ENCODE results near the gene PPARGC1A. TPM values are rescaled to one million over a fixed set of nuclear protein-coding genes. Genes with fewer than 3 reads are reported as not detected.

PPARGC1A gene
- total and polyA plus RNA-seq, 2 experiments from 2014 or later, result 0.76 to 3.3 TPM

GRCh38 chr4:23779422-23779821 lies 110.4 kb downstream of the PPARGC1A start:
- H3K27me3 ChIP-seq (ENCODE audit: insufficient read depth), result no peaks in the 10 kb centered on the region

More at GRCh38 chr4:23779422-23779821, 110.4 kb downstream of the PPARGC1A start:
- Histone ChIP-seq H3K9me2 (ENCODE audit: insufficient read depth) (0 out of 2 replicates have a peak, but pooled peaks cover 4% of the 10 kb centered on the region), H4K20me1 (replicated peaks; ENCODE audit: insufficient read depth) (no peaks in the 10 kb centered on the region), H3K79me2 (replicated peaks; ENCODE audit: insufficient read depth) (no peaks in the 10 kb centered on the region), H3K36me3 (ENCODE audit: insufficient read depth) (no peaks in the 10 kb centered on the region; the same call in 1 of the 2 replicates), H2AFZ (no peak overlapping the region), H3K4me2 (no peak overlapping the region), H3F3A (replicated peaks; ENCODE audit: low read depth) (no peaks in the 10 kb centered on the region), H3K4me1 (ENCODE audit: insufficient read depth) (peaks cover 14% of the 10 kb centered on the region), H3K27ac (ENCODE audit: low read depth) (no peak overlapping the region), H3K4me3 (no peak overlapping the region)
- Mint-ChIP-seq H3K36me3 (ENCODE audit: low read depth) (peaks cover 2% of the 10 kb centered on the region; the same call in 2 of the 3 replicates), H3K4me3 (no peak overlapping the region), H3K27ac (no peak overlapping the region), H3K9me3 (peaks cover 7% of the 10 kb centered on the region; the same call in 2 of the 3 replicates), H3K27me3 (ENCODE audit: insufficient read depth, low read depth, poor library complexity) (no peaks in the 10 kb centered on the region), H3K4me1 (peaks cover 14% of the 10 kb centered on the region)
- TF ChIP-seq EZH2phosphoT487 (IDR thresholded peaks at IDR 0.05; ENCODE audit: unreplicated experiment) (no peak), NANOG (IDR thresholded peaks at IDR 0.05; ENCODE audit: borderline replicate concordance) (no peak), CTCF (conservative IDR thresholded peaks at IDR 0.05; ENCODE audit: low read depth in 2 of 2) (no peak), STAT1 (IDR thresholded peaks at IDR 0.05; ENCODE audit: unreplicated experiment) (no peak), ZNF331 (CRISPR knock-in tag; IDR thresholded peaks at IDR 0.05; ENCODE audit: low read depth) (no peak), CREB1 (CRISPR knock-in tag; IDR thresholded peaks at IDR 0.05; ENCODE audit: low read depth) (no peak), ZNF462 (CRISPR knock-in tag; IDR thresholded peaks at IDR 0.05) (no peak), POLR2AphosphoS5 (IDR thresholded peaks at IDR 0.05; ENCODE audit: low read depth) (no peak), REST (IDR thresholded peaks at IDR 0.05; ENCODE audit: unreplicated experiment) (no peak), ZNF114 (CRISPR knock-in tag; IDR thresholded peaks at IDR 0.05) (no peak), ETS1 (IDR thresholded peaks at IDR 0.05) (no peak), JUNB (IDR thresholded peaks at IDR 0.05; ENCODE audit: unreplicated experiment) (no peak), EZH2 (IDR thresholded peaks at IDR 0.05; ENCODE audit: low read depth, unreplicated experiment) (no peak)
- DNase-seq (ENCODE audit: low spot score) (no peak), ATAC-seq (no peak)
